ENCODE measurements around the gene PRDM11.

- TF ChIP-seq POLR2A (IDR thresholded peaks at IDR 0.05; ENCODE audit: low read depth, low read length) (no peak), POU2F2 (IDR thresholded peaks at IDR 0.05; ENCODE audit: low read depth, low read length) (no peak)
Observed at GRCh38 chr11:45107029-45107428, 39.4 kb upstream of the PRDM11 start.
